Adrenal gland (tissue), 12 donors: Measurements from ENCODE around the gene MBD3. TPM values are rescaled to one million over a fixed set of nuclear protein-coding genes. Genes with fewer than 3 reads are reported as not detected.

Source experiments
- DNase-seq, 7 donors: peaks; one replicate each; pipeline ENCODE4 v3.0.0-alpha.2; 2019 to 2020
- H3K27ac ChIP-seq, 5 donors: fragments of 200-600 bp; sonication (generic) in 4 of 5; 1 replicate in 3 of 5; 2 replicates in 2 of 5; pipeline versions ENCODE4 v1.5.1 to v1.8.0; 2016 to 2020; ENCODE audit warnings: mild to moderate bottlenecking in 1 of 5
- H3K27me3 ChIP-seq: fragments of 200-600 bp; 2 replicates; pipeline ENCODE4 v1.8.0; 2021
- H3K36me3 ChIP-seq, 2 donors: fragments of 200-600 bp; replicated peaks in 1 of 2; 1 replicate in 1 of 2; 2 replicates in 1 of 2; pipeline versions ENCODE4 v1.5.1 to v1.8.0; 2018 to 2022
- H3K4me1 ChIP-seq, 2 donors: fragments of 200-600 bp; replicated peaks in 1 of 2; 1 replicate in 1 of 2; 2 replicates in 1 of 2; pipeline versions ENCODE4 v1.5.1 to v1.8.0; 2018 to 2021
- H3K4me3 ChIP-seq, 4 donors: fragments of 200-600 bp; sonication (generic) in 3 of 4; one replicate each; pipeline ENCODE4 v1.5.1; 2016 to 2018
- H3K9me3 ChIP-seq, 3 donors: fragments of 200-600 bp; sonication (generic) in 1 of 3; replicated peaks in 1 of 3; 1 replicate in 2 of 3; 2 replicates in 1 of 3; pipeline versions ENCODE4 v1.5.1 to v1.8.0; 2016 to 2021
- CTCF ChIP-seq, 6 experiments: fragments of 450-650 bp in 4 of 6; fragments of 200-600 bp in 2 of 6; sonication (generic) in 1 of 6; IDR thresholded peaks; 1 replicate in 5 of 6; 2 replicates in 1 of 6; pipeline versions ENCODE4 v1.5.1 to v1.8.0; 2016 to 2021; ENCODE audit warnings: antibody characterized with exemption in 6 of 6, mild to moderate bottlenecking in 2 of 6, moderate library complexity in 1 of 6
- POLR2A ChIP-seq, 2 donors: fragments of 450-650 bp; IDR thresholded peaks; one replicate each; pipeline ENCODE4 v1.6.1; 2017; ENCODE audit warnings: antibody characterized with exemption in 2 of 2, mild to moderate bottlenecking in 2 of 2, moderate library complexity in 1 of 2
- WGBS, 4 donors: extraction: QIAGEN DNeasy Blood & Tissue Kit in 2 of 4; methylation state at CpG; one replicate each; pipeline versions ENCODE4 v1.1.5 to v1.1.7; 2013 to 2017; 5-methylcytosine and 5-hydroxymethylcytosine counted together
- intact Hi-C, 2 donors: fragments of 100-400 bp; cut with DNase I; formaldehyde crosslinking; loops; one replicate each; pipeline versions ENCODE4 v1.14.1 to v1.15.0; 2022 to 2023
- polyA plus RNA-seq, 3 donors: library from polyadenylated mRNA; stranded (reverse); fragments of 200-250 nt in 2 of 3; fragments of 350-450 nt in 1 of 3; fragmentation: Illumina TruSeq in 1 of 3; extraction: RNeasy Lipid Tissue Mini Kit (QIAGEN cat#74804) in 1 of 3; gene quantifications; one replicate each; pipeline ENCODE4 v1.2.3, GENCODE V29; 2013 to 2014
- total RNA-seq, 9 donors: library from RNA; depleted of rRNA in 4 of 9; stranded (reverse); fragments of >200 nt in 4 of 9; fragments of 120-200 nt in 1 of 9; fragmentation: NEBNext Ultra II Directional in 1 of 9; extraction: Animal tissue kit (Norgen Biotek cat#: 25700) in 1 of 9; gene quantifications; one replicate each; pipeline versions ENCODE4 v1.1.0 to v1.2.4, GENCODE V29; 2013 to 2023
- donor health status: healthy with polysubstance abuse.
- donor health status: Bipolar disorder and iron deficiency.
- donor health status: DM: yes; HTN: yes; CAD: no.
- donor health status: DM: no; HTN: no; CAD: no.
- donor health status: DM: no; HTN: no; CAD: no.
- donor health status: DM: yes; HTN: yes; CAD: no.

Gene MBD3
- total and polyA plus RNA-seq, 12 donors, result 3.5 to 221 (median 94.0) TPM

- no peak overlapping the region for H3K4me3 ChIP-seq
- peaks cover 0 to 47% of the 10 kb centered on the region in 2 donors for H3K36me3 ChIP-seq
- intact Hi-C loops, result no loop called here
- no peak for DNase-seq
- WGBS, 4 donors, result 93 to 95% (median 94%) methylated on average over 36 to 41 of the region's 41 CpGs
- H3K4me1 ChIP-seq, result no peaks in the 10 kb centered on the region
- H3K27me3 ChIP-seq, result no peaks in the 10 kb centered on the region
- H3K9me3 ChIP-seq, result no peaks in the 10 kb centered on the region
- no peak overlapping the region for H3K27ac ChIP-seq
- TF ChIP-seq CTCF (IDR thresholded peaks at IDR 0.05) (no peak), POLR2A (IDR thresholded peaks at IDR 0.05) (no peak)
These were observed 22.6 kb upstream of the MBD3 start for GRCh38 chr19:1615156-1615765.

- 90 to 94% (median 93%) methylated on average over 22 to 32 of the region's 32 CpGs for WGBS, 4 donors
- Histone ChIP-seq H3K4me3 (no peak overlapping the region), H3K27me3 (no peaks in the 10 kb centered on the region), H3K9me3 (no peaks in the 10 kb centered on the region), H3K27ac (no peak overlapping the region), H3K4me1 (no peaks in the 10 kb centered on the region), H3K36me3 (peaks cover 0 to 43% of the 10 kb centered on the region in 2 donors)
- DNase-seq, result no peak
- TF ChIP-seq POLR2A (IDR thresholded peaks at IDR 0.05) (no peak), CTCF (IDR thresholded peaks at IDR 0.05) (no peak)
- intact Hi-C loops, result no loop called here
These were observed 21.3 kb upstream of the MBD3 start for GRCh38 chr19:1613808-1614570.

- Histone ChIP-seq H3K27me3 (no peaks in the 10 kb centered on the region), H3K27ac (no peak overlapping the region), H3K9me3 (no peaks in the 10 kb centered on the region), H3K4me1 (no peaks in the 10 kb centered on the region), H3K4me3 (no peak overlapping the region), H3K36me3 (peaks cover 0 to 37% of the 10 kb centered on the region in 2 donors)
- no peak for DNase-seq
- TF ChIP-seq CTCF (IDR thresholded peaks at IDR 0.05) (no peak), POLR2A (IDR thresholded peaks at IDR 0.05) (no peak)
- 50 to 85% (median 81%) methylated on average over 2 to 9 of the region's 9 CpGs for WGBS, 4 donors
- intact Hi-C loops, result no loop called here
These were observed 20.5 kb upstream of the MBD3 start for GRCh38 chr19:1613146-1613545.

- WGBS, 4 donors, result 93 to 95% (median 94%) methylated on average over 35 to 39 of the region's 39 CpGs
- DNase-seq, result no peak
- Histone ChIP-seq H3K9me3 (no peaks in the 10 kb centered on the region), H3K36me3 (peaks cover 0 to 37% of the 10 kb centered on the region in 2 donors), H3K27ac (no peak overlapping the region), H3K4me3 (no peak overlapping the region), H3K4me1 (no peaks in the 10 kb centered on the region), H3K27me3 (no peaks in the 10 kb centered on the region)
- intact Hi-C loops, result no loop called here
- no peak for TF ChIP-seq POLR2A (IDR thresholded peaks at IDR 0.05)
- no peak for TF ChIP-seq CTCF (IDR thresholded peaks at IDR 0.05)
These were observed 19.7 kb upstream of the MBD3 start for GRCh38 chr19:1612114-1613086.
